Measurements from ENCODE around the gene C10orf71. TPM values are rescaled to one million over a fixed set of nuclear protein-coding genes. Genes with fewer than 3 reads are reported as not detected.

Gene C10orf71
- total and polyA plus RNA-seq, 2 of the 8 experiments (the other 6 are each of a cell fraction or from before 2014, with no cell fraction given) = not detected

DNA sequence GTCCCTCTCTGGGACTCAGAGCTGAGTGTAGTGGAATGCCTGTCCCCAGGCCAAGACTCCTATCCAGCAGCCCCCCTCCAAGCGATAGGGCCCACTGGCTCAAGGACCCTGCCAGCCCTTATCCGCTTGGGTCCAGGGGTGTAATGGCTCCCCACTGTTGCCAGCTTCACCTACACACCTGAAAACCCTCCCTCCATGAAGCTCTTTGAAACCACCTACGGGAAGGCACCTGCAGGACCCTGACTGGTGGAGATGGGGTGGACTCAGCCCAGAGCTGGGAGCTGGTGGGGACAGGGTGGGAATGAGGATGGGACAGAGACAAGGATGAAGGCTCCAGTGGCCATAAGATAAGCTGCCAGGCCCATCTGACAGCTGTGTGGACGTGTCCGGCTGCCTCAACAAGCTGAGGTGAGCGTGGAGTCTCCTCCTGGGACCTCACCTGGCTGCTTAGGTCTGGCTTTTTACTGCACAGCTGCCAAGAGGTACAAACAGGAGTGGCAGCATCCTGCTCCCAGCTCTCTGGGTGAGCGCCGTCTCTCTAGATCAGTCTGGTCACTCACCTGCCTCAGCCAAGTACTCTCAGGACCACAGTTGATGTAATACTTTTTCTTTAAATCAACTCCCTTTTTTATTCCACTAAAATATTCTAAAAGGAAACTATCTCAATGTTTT lies 55.1 kb downstream of the C10orf71 start (continued):
- TF ChIP-seq PHF8 (conservative IDR thresholded peaks at IDR 0.05; ENCODE audit: low read depth, low read length) (no peak), SRF (IDR thresholded peaks at IDR 0.05; ENCODE audit: low read depth, low read length) (no peak)
